ENCODE data around the gene INA. TPM values are rescaled to one million over a fixed set of nuclear protein-coding genes. Genes with fewer than 3 reads are reported as not detected.

The INA gene
- polyA plus RNA-seq, 1 donor: 16.9 TPM

DNA sequence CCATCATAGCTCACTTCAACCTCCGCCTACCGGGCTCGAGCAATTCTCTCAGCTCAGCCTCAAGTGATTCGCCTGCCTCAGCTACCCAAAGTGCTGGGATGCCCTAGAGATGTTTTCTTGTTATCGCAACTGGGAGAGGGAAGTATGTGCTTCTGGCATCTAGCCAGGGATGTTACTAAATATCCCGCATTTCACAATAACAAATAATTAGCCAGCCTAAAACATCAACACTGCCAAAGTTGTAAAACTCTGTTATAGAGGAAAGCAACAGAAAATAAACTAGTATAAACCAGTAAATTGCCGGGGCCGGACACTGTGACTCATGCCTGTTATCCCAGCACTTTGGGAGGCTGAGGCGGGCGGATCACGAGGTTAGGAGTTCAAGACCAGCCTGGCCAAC is 7.2 kb downstream of the INA start:
- H3K27me3 ChIP-seq (ENCODE audit: control insufficient read depth, insufficient read depth, low read length): peaks cover 34% of the 10 kb centered on the region
- H3K4me1 ChIP-seq (ENCODE audit: control insufficient read depth, insufficient read depth, low read length): no peaks in the 10 kb centered on the region
- 40% methylated on average over 1 of the region's 11 CpGs for WGBS (ENCODE audit: insufficient coverage, low lambda C conversion rate)
- H3K36me3 ChIP-seq (ENCODE audit: control insufficient read depth, insufficient read depth, low read length): no peaks in the 10 kb centered on the region
- no peak for DNase-seq
- no peak overlapping the region for H3K27ac ChIP-seq (ENCODE audit: low read length)
- no peak overlapping the region for H3K4me3 ChIP-seq (ENCODE audit: low read length)
- H3K9me3 ChIP-seq (ENCODE audit: control insufficient read depth, low read depth, low read length): no peaks in the 10 kb centered on the region

DNA sequence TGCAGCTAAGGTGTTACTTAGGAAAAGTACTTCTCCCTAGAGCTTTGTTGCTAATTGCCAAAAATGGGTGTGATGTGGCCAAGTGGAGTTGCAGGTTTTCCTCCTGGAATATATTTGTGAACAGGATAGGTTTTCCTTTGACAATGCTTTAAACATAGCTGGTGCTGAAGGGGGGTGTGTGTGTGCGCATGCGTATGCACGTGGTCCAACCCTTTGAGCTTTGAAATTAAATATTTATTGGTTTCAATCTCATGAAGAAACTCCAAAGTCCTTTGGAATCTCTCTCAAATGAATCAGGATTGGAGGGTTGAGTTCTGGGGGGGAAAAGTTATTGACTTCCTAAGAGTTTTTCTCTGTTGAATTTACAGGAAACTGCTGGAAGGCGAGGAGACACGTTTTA is 11.1 kb downstream of the INA start:
- Histone ChIP-seq H3K4me3 (ENCODE audit: low read length) (no peak overlapping the region), H3K9me3 (ENCODE audit: control insufficient read depth, low read depth, low read length) (no peaks in the 10 kb centered on the region), H3K27me3 (ENCODE audit: control insufficient read depth, insufficient read depth, low read length) (peaks cover 7% of the 10 kb centered on the region), H3K27ac (ENCODE audit: low read length) (no peak overlapping the region), H3K36me3 (ENCODE audit: control insufficient read depth, insufficient read depth, low read length) (no peaks in the 10 kb centered on the region), H3K4me1 (ENCODE audit: control insufficient read depth, insufficient read depth, low read length) (no peaks in the 10 kb centered on the region)
- DNase-seq: no peak
- WGBS (ENCODE audit: insufficient coverage, low lambda C conversion rate): no CpG with 5 or more reads among the region's 5 CpGs

DNA sequence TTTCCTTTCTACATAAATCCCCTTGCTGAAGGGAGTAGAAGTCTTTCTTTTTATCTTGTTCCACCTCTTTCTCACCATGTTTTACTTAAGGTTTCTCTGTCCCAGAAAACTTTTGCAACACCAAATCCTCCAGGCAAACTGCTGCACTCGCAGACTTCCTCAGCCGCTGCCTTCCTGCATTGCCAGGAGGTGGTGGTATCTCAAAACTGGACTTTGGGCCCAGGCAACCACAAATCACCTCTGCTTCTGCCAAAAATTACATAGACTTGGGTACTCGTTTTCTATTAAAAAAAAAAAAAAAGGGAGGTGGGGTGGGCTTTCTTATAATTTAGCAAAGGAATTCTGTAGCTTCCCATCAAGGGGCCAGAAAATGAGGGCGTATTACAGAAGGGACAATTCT is 14.7 kb downstream of the INA start:
- DNase-seq: no peak
- Histone ChIP-seq H3K9me3 (ENCODE audit: control insufficient read depth, low read depth, low read length) (no peaks in the 10 kb centered on the region), H3K27me3 (ENCODE audit: control insufficient read depth, insufficient read depth, low read length) (peaks cover 7% of the 10 kb centered on the region), H3K4me1 (ENCODE audit: control insufficient read depth, insufficient read depth, low read length) (no peaks in the 10 kb centered on the region), H3K27ac (ENCODE audit: low read length) (no peak overlapping the region), H3K4me3 (ENCODE audit: low read length) (no peak overlapping the region), H3K36me3 (ENCODE audit: control insufficient read depth, insufficient read depth, low read length) (no peaks in the 10 kb centered on the region)
- 33% methylated on average over 1 of the region's 4 CpGs for WGBS (ENCODE audit: insufficient coverage, low lambda C conversion rate)

DNA sequence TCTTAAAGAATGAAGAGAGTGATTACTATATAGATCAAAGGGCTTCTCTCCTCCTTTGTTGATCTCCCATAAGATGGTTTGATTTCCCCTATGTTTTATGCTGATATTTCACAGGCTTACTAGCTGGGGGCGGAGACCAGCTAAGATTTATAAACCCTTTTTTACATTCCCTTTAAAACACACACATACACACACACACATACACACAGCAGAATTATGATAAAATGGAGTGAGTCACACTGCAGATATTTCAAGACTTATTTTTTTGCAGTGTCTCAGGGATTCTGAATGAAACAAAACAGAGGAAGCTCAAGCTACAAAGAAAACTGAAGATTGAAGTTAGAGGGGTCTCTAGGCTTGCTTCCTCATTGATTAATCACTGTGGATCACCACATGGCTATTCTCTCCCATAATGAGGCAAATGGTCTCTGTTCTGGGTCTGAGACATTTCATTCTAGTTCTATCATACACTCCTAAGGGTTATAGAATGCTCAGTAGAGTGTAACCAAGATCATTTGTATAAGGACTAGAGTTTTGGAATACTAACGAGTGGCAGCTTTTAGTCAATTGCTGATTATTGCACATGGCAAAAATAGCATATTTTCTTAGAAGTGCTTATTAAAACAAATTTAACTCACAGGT is 18.6 kb downstream of the INA start:
- no peak for DNase-seq
- WGBS (ENCODE audit: insufficient coverage, low lambda C conversion rate): 80% methylated on average over 1 of the region's 2 CpGs
- Histone ChIP-seq H3K27ac (ENCODE audit: low read length) (no peak overlapping the region), H3K27me3 (ENCODE audit: control insufficient read depth, insufficient read depth, low read length) (no peaks in the 10 kb centered on the region), H3K9me3 (ENCODE audit: control insufficient read depth, low read depth, low read length) (no peaks in the 10 kb centered on the region), H3K4me1 (ENCODE audit: control insufficient read depth, insufficient read depth, low read length) (no peaks in the 10 kb centered on the region), H3K4me3 (ENCODE audit: low read length) (no peak overlapping the region), H3K36me3 (ENCODE audit: control insufficient read depth, insufficient read depth, low read length) (no peaks in the 10 kb centered on the region)

DNA sequence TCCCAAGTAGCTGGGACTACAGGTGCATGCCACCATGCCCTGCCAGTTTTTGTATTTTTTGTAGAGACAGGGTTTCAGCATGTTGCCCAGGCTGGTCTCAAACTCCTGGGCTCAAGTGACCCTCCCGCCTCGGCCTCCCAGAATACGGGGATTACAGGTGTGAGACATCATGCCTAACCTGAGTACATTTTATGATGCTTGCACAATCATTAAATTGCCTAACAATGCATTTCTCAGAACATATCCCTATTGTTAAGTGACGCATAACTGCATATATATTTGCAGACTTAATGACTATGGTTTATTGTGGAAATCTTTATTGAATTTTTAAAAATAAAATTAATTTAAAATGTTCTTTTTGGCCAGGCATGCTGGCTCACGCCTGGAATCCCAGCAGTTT is 30.7 kb downstream of the INA start:
- DNase-seq: no peak
- H3K9me3 ChIP-seq (ENCODE audit: control insufficient read depth, low read depth, low read length): no peaks in the 10 kb centered on the region
- no peaks in the 10 kb centered on the region for H3K27me3 ChIP-seq (ENCODE audit: control insufficient read depth, insufficient read depth, low read length)
- no peak overlapping the region for H3K4me3 ChIP-seq (ENCODE audit: low read length)
- H3K4me1 ChIP-seq (ENCODE audit: control insufficient read depth, insufficient read depth, low read length): no peaks in the 10 kb centered on the region
- no peak overlapping the region for H3K27ac ChIP-seq (ENCODE audit: low read length)
- no CpG with 5 or more reads among the region's 5 CpGs for WGBS (ENCODE audit: insufficient coverage, low lambda C conversion rate)
- H3K36me3 ChIP-seq (ENCODE audit: control insufficient read depth, insufficient read depth, low read length): peaks cover 48% of the 10 kb centered on the region

DNA sequence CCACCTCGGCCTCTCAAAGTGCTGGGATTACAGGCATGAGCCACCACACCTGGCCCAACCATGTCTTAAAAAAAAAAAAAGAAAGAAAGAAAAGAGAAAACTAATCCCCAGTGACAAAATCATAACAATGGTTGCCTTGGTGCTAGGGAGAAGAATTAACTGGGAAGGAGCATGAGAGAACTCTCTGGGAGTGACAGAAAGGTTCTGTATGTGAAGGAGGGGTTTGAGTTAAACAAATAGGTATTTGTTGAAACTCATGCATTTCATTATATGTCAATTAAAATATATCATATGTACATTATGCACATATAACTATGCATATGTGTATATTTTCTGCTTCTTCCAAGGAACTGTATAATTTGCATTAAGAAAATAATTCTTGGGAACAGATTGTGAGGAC is 33.3 kb downstream of the INA start:
- Histone ChIP-seq H3K36me3 (ENCODE audit: control insufficient read depth, insufficient read depth, low read length) (peaks cover 49% of the 10 kb centered on the region), H3K4me1 (ENCODE audit: control insufficient read depth, insufficient read depth, low read length) (no peaks in the 10 kb centered on the region), H3K27me3 (ENCODE audit: control insufficient read depth, insufficient read depth, low read length) (no peaks in the 10 kb centered on the region), H3K27ac (ENCODE audit: low read length) (no peak overlapping the region), H3K9me3 (ENCODE audit: control insufficient read depth, low read depth, low read length) (no peaks in the 10 kb centered on the region), H3K4me3 (ENCODE audit: low read length) (no peak overlapping the region)
- no CpG with 5 or more reads among the region's 1 CpG for WGBS (ENCODE audit: insufficient coverage, low lambda C conversion rate)
- no peak for DNase-seq

DNA sequence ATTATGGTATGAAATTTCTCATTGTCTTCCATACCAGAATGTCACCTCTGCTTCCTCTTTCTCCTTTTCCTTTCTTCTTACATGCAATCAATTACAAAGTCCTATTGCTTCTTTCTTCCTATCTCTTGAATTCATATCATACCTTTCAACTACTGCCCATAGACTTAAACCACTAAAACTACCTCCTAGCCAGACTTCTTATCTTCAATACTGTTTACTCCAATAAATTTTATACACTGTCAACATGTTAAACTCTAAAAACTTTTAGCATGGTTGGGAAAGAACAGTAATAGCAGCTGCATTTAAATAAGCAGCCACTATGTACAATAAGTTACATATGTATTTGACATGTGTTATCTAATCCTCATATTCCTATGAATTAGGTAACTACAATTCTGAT is 39.1 kb downstream of the INA start:
- DNase-seq: no peak
- no peaks in the 10 kb centered on the region for H3K4me1 ChIP-seq (ENCODE audit: control insufficient read depth, insufficient read depth, low read length)
- peaks cover 27% of the 10 kb centered on the region for H3K36me3 ChIP-seq (ENCODE audit: control insufficient read depth, insufficient read depth, low read length)
- no peaks in the 10 kb centered on the region for H3K27me3 ChIP-seq (ENCODE audit: control insufficient read depth, insufficient read depth, low read length)
- H3K9me3 ChIP-seq (ENCODE audit: control insufficient read depth, low read depth, low read length): no peaks in the 10 kb centered on the region
- H3K4me3 ChIP-seq (ENCODE audit: low read length): no peak overlapping the region
- H3K27ac ChIP-seq (ENCODE audit: low read length): no peak overlapping the region

DNA sequence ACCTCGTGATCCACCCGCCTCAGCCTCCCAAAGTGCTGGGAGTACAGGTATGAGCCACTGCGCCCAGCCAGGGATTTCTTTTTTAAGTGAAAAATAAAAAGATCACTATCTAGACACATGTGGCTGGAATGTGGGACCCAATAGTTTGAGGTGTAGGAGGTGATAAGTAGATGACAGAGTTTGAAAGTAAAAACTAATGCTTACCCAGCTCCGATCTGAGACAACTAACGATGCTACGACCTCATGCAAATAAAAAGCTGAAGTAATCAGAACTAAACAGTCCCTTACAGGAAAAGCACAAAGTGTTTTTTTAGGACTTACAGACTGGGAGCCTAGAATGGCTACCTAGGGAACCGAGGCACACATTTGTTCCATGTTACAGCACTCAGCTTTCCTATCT is 51.0 kb downstream of the INA start:
- Histone ChIP-seq H3K36me3 (ENCODE audit: control insufficient read depth, insufficient read depth, low read length) (peaks cover 31% of the 10 kb centered on the region), H3K4me1 (ENCODE audit: control insufficient read depth, insufficient read depth, low read length) (no peaks in the 10 kb centered on the region), H3K4me3 (ENCODE audit: low read length) (no peak overlapping the region), H3K9me3 (ENCODE audit: control insufficient read depth, low read depth, low read length) (no peaks in the 10 kb centered on the region), H3K27me3 (ENCODE audit: control insufficient read depth, insufficient read depth, low read length) (no peaks in the 10 kb centered on the region), H3K27ac (ENCODE audit: low read length) (no peak overlapping the region)
- WGBS (ENCODE audit: insufficient coverage, low lambda C conversion rate): 100% methylated on average over 2 of the region's 7 CpGs
- DNase-seq: no peak

DNA sequence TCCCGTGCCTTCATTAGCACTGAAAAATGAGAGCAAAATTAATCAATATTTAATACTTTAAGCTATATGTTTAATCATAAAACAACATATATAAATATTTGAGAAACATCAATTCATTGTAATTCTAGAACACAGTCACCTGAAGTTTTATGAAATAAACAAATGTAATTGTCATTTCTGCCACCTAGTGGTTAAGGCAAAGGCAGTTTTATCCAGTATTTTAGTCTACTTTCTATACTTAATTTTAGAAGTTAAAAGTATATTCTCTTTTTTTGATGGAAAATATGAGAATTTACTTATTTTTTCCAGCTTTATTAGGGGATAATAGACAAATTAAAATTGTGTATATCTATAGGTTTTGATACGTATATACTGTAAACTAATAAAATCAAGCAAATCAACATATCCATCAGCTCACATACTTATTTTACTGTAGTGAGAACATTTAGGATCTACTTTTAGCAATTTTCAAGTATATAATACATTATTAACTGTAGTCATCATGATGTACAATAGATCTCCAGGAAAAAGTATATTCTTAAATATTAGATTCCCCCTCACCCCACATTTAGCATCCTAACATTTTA is 57.1 kb downstream of the INA start:
- peak in 1 of 2 donors; percentile 3 for DNase-seq
- H3K36me3 ChIP-seq (ENCODE audit: control insufficient read depth, insufficient read depth, low read length): peaks cover 27% of the 10 kb centered on the region

DNA sequence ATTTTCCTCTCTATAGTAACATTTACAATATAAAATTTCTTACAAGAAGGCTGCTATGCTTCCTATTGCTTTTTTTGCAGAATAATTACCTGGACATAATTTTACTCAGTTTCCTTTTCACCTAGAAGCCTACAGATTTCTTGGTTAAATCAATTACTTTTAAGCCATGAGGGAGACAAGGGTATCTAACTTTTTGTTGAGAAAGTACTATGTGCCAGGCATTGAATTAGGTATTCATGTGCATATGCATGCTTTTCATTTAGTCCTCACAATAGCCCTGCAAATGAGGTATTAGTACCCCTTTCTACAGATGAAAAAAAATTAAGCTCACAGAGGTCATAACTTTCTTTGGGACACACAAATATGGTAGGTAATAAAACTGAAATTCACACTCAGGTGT is 57.6 kb downstream of the INA start:
- no peaks in the 10 kb centered on the region for H3K9me3 ChIP-seq (ENCODE audit: control insufficient read depth, low read depth, low read length)
- no peak for DNase-seq
- H3K27ac ChIP-seq (ENCODE audit: low read length): no peak overlapping the region
- no peaks in the 10 kb centered on the region for H3K4me1 ChIP-seq (ENCODE audit: control insufficient read depth, insufficient read depth, low read length)
- H3K27me3 ChIP-seq (ENCODE audit: control insufficient read depth, insufficient read depth, low read length): no peaks in the 10 kb centered on the region
- H3K4me3 ChIP-seq (ENCODE audit: low read length): no peak overlapping the region
- H3K36me3 ChIP-seq (ENCODE audit: control insufficient read depth, insufficient read depth, low read length): peaks cover 29% of the 10 kb centered on the region

More for the DNA sequence above, 57.1 kb downstream of the INA start:
- Histone ChIP-seq H3K4me1 (ENCODE audit: control insufficient read depth, insufficient read depth, low read length) (no peaks in the 10 kb centered on the region), H3K27me3 (ENCODE audit: control insufficient read depth, insufficient read depth, low read length) (no peaks in the 10 kb centered on the region), H3K27ac (ENCODE audit: low read length) (no peak overlapping the region), H3K9me3 (ENCODE audit: control insufficient read depth, low read depth, low read length) (no peaks in the 10 kb centered on the region), H3K4me3 (ENCODE audit: low read length) (no peak overlapping the region)
- WGBS (ENCODE audit: insufficient coverage, low lambda C conversion rate): 89% methylated on average over 2 of the region's 2 CpGs

DNA sequence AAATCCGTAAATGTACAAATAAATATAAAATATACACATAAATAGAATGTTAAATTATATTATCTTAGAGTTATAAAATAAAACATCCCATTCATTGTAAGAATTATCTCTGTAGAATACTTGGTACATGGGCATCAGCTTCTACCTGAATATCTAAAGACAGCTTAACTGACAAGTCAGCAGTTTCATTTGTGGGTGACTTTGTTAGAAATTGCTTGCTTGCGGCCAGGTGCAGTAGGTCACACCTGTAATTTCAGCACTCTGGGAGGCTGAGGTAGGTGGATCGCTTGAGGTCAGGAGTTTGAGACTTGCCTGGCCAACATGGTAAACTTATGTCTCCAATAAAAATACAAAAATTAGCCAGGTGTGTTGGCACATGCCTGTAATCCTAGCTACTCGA is 59.4 kb downstream of the INA start:
- Histone ChIP-seq H3K4me3 (ENCODE audit: low read length) (no peak overlapping the region), H3K36me3 (ENCODE audit: control insufficient read depth, insufficient read depth, low read length) (peaks cover 27% of the 10 kb centered on the region), H3K4me1 (ENCODE audit: control insufficient read depth, insufficient read depth, low read length) (no peaks in the 10 kb centered on the region), H3K27ac (ENCODE audit: low read length) (no peak overlapping the region), H3K9me3 (ENCODE audit: control insufficient read depth, low read depth, low read length) (no peaks in the 10 kb centered on the region), H3K27me3 (ENCODE audit: control insufficient read depth, insufficient read depth, low read length) (no peaks in the 10 kb centered on the region)
- no peak for DNase-seq
- WGBS (ENCODE audit: insufficient coverage, low lambda C conversion rate): 100% methylated on average over 1 of the region's 4 CpGs
